ENCODE results near the gene ADPGK.
"Not testable (repeated sequence)": the region's sequence is repeated elsewhere in the genome, so short reads cannot be mapped to it uniquely, and the experiment has no call there.

Gene ADPGK

DNA sequence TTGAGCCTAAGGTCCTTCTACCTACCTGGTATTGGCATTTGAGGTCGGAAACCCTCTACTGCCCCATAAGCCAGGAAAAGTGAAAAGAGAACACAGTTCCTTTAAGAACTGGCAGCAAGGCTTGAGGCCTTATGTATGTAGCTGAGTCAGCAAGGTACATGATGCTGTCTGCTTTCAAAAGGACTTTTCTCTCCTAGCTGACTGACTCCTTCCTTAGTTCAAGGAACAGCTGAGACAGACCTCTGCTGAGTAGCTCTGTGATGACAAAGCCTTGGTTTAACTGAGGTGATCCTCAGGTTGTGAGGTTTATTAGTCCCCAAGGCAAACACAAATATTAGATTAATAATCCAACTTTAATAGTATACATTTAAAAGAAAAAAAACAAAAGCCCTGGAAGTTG is 45.8 kb downstream of the ADPGK start:
- no peak for DNase-seq

DNA sequence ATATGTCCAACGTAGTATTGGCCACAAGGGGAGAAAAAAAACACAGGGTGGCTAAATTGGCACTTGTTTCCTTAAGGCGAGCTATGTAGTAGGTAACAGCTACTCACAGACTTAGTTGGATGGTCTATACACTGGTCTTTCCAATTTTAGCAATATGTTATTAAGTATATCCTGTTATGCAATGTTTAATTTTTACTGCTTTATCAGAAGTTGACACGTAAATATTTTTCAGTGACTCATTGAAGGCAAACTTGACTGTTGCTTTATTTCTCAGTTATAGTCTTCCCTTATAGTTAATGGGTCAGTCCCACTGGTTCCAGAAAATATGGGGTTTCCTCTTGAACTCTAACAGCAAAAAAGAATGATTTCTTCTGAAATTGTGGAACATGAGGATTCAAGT is 46.5 kb downstream of the ADPGK start:
- DNase-seq, result no peak

GRCh38 chr15:72735111-72735510 is 48.4 kb downstream of the ADPGK start:
- DNase-seq, result no peak

DNA sequence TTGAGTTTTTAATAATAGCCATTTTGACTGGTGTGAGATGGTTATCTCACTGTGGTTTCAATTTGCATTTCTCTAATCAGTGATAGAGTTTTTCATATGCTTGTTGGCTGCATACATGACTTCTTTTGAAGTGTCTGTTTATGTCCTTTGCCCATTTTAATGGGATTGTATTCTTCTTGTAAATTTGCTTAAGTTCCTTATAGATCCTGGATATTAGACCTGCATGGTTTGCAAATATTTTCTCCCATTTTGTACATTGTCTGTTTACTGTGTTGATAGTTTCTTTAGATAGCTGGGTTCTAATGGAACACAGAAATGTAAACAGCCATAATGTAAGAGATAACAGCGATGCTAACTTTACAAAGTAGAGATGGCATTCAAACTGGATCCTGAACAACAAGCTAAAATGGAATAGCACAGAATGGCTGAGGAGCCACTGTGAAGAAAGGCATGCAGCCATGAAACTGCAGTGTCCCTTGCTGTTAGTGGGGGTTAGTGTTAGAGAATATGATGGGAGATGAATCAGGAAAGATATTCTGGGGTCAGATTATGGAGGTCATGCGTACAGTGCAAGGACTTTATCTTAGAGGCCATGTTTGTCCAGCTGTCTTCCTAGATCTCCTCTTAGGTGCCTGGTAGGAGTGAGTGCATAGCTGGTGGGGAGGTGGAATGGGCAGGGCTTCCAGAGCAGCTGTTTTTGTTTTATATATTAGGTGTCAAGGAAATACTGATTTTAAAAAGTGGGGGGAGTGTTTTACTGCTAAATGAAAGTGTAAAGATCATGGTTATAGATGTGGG is 49.4 kb downstream of the ADPGK start:
- no peak for DNase-seq

DNA sequence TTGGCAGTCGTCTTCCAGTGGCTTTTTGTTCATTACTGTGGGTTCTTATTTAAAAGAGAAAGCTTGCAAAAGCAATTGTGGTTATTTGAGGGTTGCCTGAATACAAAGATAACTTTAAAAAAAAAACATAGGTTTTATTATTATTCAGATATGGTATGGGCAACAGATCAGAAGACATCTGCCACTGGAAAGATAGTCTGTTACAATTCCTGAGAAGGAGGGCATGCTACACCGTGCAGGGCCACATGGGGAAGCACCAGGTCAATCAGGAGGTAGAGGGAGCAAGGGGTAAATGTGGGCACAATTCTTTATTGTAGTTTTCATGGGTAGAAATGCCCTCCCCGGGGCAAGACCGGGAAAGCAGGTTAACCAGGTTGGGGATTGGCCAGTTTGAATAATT is 51.0 kb downstream of the ADPGK start:
- DNase-seq, result no peak

DNA sequence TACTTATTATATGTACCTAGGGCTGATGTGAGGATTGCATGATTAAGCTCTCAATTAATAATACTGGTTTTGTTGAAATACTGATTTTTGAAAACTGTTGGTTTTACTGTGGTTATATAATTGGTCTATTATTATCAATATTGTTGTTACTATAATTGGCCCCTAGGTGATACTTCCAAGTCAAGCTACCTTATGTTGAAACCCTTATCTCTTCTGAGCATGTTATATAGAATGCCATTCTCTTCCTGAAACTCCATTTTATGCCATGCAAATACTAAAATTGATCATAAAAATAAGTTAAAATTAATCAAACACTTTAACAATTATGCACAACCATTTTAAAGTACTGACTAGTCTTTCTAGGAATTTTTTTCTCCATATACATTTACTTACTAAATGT is 51.5 kb downstream of the ADPGK start:
- no peak for DNase-seq

DNA sequence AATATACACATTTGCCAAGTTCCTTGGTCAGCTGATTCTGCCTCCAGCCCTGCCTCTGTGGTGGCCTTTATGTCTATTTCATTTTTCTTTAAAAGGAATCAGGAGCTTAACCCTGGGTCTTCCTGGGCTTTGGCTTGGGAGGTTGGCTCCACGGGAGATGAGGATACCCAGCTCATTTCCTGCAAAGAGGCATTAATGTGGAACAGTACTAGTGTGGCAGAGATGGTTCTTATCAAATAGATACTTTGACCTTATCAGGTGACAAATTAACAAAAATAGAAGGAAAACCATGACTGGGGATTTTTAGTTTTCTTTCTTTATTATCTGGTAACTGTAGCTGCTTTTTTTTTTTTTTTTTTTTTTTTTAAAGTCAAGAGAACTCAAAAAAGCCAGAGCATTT is 54.7 kb downstream of the ADPGK start:
- DNase-seq, result no peak

GRCh38 chr15:72728249-72728648 is 55.3 kb downstream of the ADPGK start:
- DNase-seq, result not testable (repeated sequence)

- DNase-seq, result no peak
Measured at GRCh38 chr15:72727154-72727553, 56.4 kb downstream of the ADPGK start.

- not testable (repeated sequence) for DNase-seq
Measured at GRCh38 chr15:72725851-72726250, 57.7 kb downstream of the ADPGK start.

- no peak for DNase-seq
Measured at GRCh38 chr15:72725446-72725845, 58.1 kb downstream of the ADPGK start.

DNA sequence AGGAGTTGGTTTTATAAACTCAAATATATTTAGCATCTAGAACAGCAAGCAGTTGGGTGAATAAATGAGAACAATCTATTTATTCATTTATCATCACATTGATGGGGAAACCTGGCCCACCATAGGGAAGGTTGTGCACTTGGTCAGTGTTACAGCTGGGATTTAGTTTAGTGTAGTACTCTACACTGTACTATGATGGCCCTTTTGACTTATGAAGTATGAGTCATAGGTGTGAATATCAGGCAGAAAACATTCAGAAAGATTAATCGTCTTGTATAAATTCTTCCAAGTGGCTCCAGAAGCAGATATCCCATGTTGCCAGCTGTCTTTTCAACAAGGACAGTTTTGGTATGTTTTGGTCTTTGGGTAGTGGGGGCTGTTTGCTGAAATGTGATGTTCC is 59.5 kb downstream of the ADPGK start:
- DNase-seq, result no peak

DNA sequence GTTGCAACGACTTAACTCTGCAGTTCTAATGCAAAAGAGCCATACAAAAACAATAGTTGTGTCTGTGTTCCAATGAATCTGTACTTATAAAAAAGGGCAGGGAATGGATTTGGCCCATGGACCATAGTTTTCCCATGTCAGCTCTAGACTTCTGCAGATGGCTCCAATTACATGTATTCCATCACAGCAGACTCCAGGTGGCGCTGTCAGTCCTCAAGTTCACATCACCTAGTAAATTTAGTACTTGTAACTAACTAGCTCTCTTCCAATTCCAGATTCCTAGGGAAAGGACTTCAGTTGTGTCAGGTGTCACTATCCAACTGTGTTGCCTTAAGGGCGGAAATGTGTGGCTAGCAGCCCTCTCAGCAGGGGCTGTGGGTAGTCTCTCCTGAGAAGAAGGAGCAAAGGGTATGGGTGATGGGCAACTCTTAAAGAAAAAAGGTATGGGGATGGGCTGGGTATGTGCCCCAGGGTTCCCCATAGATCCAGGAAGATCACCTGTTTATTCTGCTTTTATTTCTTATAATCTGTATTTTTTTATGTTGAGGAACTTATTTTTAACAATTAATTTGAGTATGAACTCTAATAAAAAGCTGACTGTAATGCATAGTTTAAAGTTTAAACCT is 61.4 kb downstream of the ADPGK start:
- peak; percentile 37 for DNase-seq

DNA sequence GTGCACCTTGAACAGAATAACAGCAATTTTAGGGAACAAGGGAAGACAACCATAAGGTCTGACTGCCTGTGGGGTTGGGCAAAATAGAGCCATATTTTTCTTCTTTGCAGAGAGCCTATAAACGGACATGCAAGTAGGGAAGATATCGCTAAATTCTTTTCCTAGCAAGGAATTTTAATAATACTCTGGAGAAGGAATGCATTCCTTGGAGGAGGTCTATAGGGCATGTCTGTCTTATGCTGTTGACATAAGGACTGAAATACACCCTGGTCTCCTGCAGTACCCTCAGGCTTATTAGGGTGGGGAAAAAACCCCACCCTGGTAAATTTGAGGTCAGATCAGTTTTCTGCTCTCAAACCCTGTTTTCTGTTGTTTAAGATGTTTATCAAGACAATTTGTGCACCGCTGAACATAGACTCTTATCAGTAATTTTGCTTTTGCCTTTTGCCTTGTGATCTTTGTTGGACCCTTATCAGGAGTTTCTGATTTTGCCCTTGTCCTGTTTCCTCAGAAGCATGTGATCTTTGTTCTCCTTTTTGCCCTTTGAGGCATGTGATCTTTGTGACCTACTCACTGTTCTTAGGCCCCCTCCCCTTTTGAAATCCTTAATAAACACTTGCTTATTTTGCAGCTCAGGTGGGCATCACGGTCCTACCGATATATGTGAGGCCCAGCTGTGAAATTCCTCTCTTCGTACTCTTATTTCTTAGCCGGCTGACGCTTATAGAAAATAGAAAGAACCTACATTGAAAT is 74.8 kb downstream of the ADPGK start:
- DNase-seq, result not testable (repeated sequence)

DNA sequence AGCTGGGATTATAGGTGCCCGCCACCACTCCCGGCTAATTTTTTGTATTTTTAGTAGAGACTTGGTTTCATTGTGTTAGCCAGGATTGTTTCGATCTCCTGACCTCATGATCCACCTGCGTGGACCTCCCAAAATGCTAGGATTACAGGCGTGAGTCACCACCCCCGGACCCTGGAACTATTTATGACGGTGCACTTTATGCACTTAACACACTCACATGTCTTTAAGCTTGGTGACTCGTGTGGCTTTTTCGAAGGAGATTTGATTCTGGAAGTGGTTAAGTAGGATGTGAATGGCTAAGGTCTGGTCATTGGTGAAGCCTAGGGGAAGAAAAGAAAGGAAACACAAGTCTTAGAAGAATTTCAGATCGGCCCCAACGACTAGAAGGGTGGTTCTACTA is 77.3 kb downstream of the ADPGK start:
- no peak for DNase-seq

Data from midbrain (tissue), 1 donor.